A549 (cell line): Measurements from ENCODE around the gene KCNG2.

Experiments
- CBX8 ChIP-seq: fragments of 200-600 bp; sonication (generic); IDR thresholded peaks from 2 replicates; pipeline ENCODE4 v1.6.1; 2016
- CTCF ChIP-seq: fragments of >200 bp; sonication (Bioruptor Twin); formaldehyde crosslinking; IDR thresholded peaks from 3 replicates; pipeline ENCODE4 v1.5.1; 2016
- ELK1 ChIP-seq: fragments of 150-350 bp; IDR thresholded peaks from 2 replicates; pipeline ENCODE4 v1.6.1; 2014; ENCODE audit warnings: low read depth, mild to moderate bottlenecking, low read length
- ESRRA ChIP-seq: fragments of 150-350 bp; IDR thresholded peaks from 2 replicates; pipeline ENCODE4 v1.6.1; 2014; ENCODE audit warnings: mild to moderate bottlenecking, low read length, borderline replicate concordance
- JUN ChIP-seq, 2 experiments: fragments of >200 bp; sonication (Bioruptor Twin); formaldehyde crosslinking; IDR thresholded peaks; 2 replicates in 1 of 2; 3 replicates in 1 of 2; pipeline ENCODE4 v1.6.1; 2016 to 2017
- MYC ChIP-seq: IDR thresholded peaks from 2 replicates; pipeline ENCODE4 v1.6.1; 2012; ENCODE audit warnings: mild to moderate bottlenecking, inconsistent platforms, low read length, improper control_type of control experiment, borderline replicate concordance
- PBX3 ChIP-seq: IDR thresholded peaks from 2 replicates; pipeline ENCODE4 v1.6.1; 2012
- POLR2A ChIP-seq: IDR thresholded peaks from 2 replicates; pipeline ENCODE4 v1.6.1; 2012; ENCODE audit warnings: mild to moderate bottlenecking, low read length
- POLR2AphosphoS2 ChIP-seq: conservative IDR thresholded peaks from 2 replicates; pipeline ENCODE4 v1.6.1; 2012; ENCODE audit warnings: low read length, improper control_type of control experiment, inconsistent platforms
- RAD21 ChIP-seq, 2 experiments: fragments of >200 bp in 1 of 2; sonication (Bioruptor Twin) in 1 of 2; formaldehyde crosslinking in 1 of 2; IDR thresholded peaks in 1 of 2; conservative IDR thresholded peaks in 1 of 2; 2 replicates in 1 of 2; 3 replicates in 1 of 2; pipeline ENCODE4 v1.6.1; 2012 to 2018; ENCODE audit warnings: inconsistent platforms in 1 of 2
- REST ChIP-seq: fragments of 200-600 bp; sonication (generic); IDR thresholded peaks from 2 replicates; pipeline ENCODE4 v1.6.1; 2016; ENCODE audit warnings: antibody characterized with exemption, mild to moderate bottlenecking, moderate library complexity
- RFX5 ChIP-seq: fragments of 450-650 bp; IDR thresholded peaks from 2 replicates; pipeline ENCODE4 v1.7.1; 2014; ENCODE audit warnings: antibody characterized with exemption, mild to moderate bottlenecking, moderate library complexity
- TP53 ChIP-seq: fragments of 250-450 bp; sonication (Bioruptor Pico); IDR thresholded peaks from 2 replicates; pipeline ENCODE4 v1.5.0; 2021; ENCODE audit warnings: mild to moderate bottlenecking, moderate library complexity

GRCh38 chr18:79901665-79902064 lies 103.9 kb downstream of the KCNG2 start:
- TF ChIP-seq ELK1 (no peak), JUN (IDR thresholded peaks at IDR 0.05) (no peak), POLR2A (no peak), CTCF (no peak), CBX8 (no peak), POLR2AphosphoS2 (no peak), ESRRA (no peak), REST (no peak), RFX5 (no peak), PBX3 (no peak), TP53 (no peak), MYC (no peak), RAD21 (conservative IDR thresholded peaks at IDR 0.05 in 1 of 2, IDR thresholded peaks at IDR 0.05 in 1 of 2) (no peak)
